ENCODE measurements around the gene BGN.

- TF ChIP-seq, protein P1, sequence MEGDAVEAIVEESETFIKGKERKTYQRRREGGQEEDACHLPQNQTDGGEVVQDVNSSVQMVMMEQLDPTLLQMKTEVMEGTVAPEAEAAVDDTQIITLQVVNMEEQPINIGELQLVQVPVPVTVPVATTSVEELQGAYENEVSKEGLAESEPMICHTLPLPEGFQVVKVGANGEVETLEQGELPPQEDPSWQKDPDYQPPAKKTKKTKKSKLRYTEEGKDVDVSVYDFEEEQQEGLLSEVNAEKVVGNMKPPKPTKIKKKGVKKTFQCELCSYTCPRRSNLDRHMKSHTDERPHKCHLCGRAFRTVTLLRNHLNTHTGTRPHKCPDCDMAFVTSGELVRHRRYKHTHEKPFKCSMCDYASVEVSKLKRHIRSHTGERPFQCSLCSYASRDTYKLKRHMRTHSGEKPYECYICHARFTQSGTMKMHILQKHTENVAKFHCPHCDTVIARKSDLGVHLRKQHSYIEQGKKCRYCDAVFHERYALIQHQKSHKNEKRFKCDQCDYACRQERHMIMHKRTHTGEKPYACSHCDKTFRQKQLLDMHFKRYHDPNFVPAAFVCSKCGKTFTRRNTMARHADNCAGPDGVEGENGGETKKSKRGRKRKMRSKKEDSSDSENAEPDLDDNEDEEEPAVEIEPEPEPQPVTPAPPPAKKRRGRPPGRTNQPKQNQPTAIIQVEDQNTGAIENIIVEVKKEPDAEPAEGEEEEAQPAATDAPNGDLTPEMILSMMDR (IDR thresholded peaks at IDR 0.05; ENCODE audit: insufficient read depth, low read depth, low read length), result no peak
- no peak for TF ChIP-seq EZH2 (IDR thresholded peaks at IDR 0.05; ENCODE audit: insufficient read depth, low read length)
These were observed 16.9 kb upstream of the BGN start for GRCh38 chrX:153477901-153478300.

All from astrocyte (in vitro differentiated cells and primary cell).